ENCODE measurements around the gene RAD50.
"Not testable (repeated sequence)": the region's sequence is repeated elsewhere in the genome, so short reads cannot be mapped to it uniquely, and the experiment has no call there.

The RAD50 gene

GRCh38 chr5:132633587-132633986 is 76.8 kb downstream of the RAD50 start:
- not testable (repeated sequence) for DNase-seq (ENCODE audit: low read depth)

GRCh38 chr5:132635873-132636272 is 79.1 kb downstream of the RAD50 start:
- DNase-seq (ENCODE audit: low read depth), result no peak

DNA sequence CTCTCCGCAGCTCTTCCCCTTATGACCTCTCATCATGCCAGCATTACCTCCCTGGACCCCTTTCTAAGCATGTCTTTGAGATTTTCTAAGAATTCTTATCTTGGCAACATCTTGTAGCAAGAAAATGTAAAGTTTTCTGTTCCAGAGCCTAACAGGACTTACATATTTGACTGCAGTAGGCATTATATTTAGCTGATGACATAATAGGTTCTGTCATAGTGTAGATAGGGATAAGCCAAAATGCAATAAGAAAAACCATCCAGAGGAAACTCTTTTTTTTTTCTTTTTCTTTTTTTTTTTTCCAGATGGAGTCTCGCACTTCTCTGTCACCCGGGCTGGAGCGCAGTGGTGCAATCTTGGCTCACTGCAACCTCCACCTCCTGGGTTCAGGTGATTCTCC is 80.5 kb downstream of the RAD50 start:
- DNase-seq (ENCODE audit: low read depth), result no peak

GRCh38 chr5:132639706-132640130 is 82.9 kb downstream of the RAD50 start:
- no peak for DNase-seq (ENCODE audit: low read depth)

DNA sequence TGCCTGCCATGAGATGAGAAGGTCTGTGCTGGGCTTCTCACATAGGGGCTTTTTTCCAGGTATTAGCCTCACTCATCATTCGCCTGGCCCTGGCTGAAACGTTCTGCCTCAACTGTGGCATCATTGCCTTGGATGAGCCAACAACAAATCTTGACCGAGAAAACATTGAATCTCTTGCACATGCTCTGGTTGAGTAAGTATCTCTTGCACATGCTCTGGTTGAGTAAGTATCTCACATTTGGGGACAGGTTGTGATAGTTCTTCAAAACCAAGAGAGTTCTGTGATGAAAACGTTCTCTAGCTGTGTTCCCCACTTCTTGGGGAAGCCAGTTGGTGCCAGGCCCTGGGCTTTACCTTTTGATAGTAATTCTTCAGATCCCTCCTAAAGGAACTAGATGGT is 83.8 kb downstream of the RAD50 start:
- no peak for DNase-seq (ENCODE audit: low read depth)

DNA sequence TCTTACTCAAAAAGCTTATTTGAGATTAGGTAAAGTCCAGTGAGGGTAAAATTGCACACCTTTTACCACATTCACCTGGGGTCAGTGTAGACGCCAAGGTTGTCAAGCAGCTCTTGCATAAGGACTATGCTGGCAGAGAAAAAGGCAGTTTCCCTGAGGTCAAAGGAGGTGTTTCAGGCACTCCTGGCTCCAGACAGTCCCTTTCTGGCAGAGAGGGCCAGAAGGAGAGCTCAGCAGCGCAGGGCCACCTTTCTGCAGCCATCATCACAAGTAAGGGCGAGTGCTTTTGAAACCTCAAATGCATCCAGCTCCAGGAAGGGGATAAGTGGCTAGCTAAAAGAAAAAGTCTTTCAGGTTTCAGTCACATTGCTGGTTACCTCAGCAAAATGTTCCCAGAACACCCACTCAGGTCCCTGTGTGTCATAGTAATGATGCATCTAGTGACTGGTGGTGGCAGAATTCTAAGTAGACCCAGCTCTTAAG is 84.5 kb downstream of the RAD50 start:
- DNase-seq (ENCODE audit: low read depth), result no peak

- DNase-seq (ENCODE audit: low read depth), result no peak
Measured at GRCh38 chr5:132641841-132642240, 85.1 kb downstream of the RAD50 start.

DNA sequence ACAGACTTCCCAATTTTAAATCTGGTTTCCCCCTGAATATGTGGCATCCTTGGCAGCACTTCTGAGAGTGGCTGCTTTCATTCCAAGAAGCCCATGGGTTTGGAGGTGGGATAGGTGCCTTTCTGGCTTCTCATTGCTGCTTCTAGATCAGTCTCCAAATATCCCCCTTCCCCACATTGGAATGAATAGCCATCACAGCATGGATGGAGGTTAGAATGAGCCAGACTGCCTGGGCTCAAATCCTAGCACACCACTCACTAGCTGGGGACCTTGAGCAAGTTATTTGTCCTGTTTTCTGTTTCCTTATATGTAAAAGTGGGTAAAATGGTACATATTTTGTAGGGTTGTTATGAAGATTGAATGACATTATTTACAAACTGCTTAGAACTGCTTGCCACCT is 87.4 kb downstream of the RAD50 start:
- no peak for DNase-seq (ENCODE audit: low read depth)

- no peak for DNase-seq (ENCODE audit: low read depth)
Measured at GRCh38 chr5:132646583-132647266, 89.9 kb downstream of the RAD50 start.

DNA sequence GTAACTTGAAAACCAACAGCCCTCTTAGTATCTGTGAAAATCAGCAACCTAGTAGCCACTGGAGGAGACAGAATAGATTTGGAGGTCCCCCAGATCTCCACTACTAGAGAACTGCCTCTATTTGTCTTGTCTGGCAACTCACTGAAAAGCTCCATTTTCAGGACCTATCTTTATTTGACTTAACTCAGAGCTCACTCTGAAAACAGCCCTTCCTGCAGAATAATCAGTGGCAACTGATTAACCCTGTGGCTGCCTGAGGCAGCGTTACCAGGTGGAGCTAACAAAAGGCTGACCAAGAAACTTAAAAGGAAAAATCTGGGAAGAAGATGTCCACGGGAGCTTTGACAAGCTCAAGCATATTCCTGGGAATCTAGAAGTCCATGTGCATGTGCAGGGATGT is 90.7 kb downstream of the RAD50 start:
- DNase-seq (ENCODE audit: low read depth), result no peak

- no peak for DNase-seq (ENCODE audit: low read depth)
Measured at GRCh38 chr5:132648355-132648754, 91.6 kb downstream of the RAD50 start.

DNA sequence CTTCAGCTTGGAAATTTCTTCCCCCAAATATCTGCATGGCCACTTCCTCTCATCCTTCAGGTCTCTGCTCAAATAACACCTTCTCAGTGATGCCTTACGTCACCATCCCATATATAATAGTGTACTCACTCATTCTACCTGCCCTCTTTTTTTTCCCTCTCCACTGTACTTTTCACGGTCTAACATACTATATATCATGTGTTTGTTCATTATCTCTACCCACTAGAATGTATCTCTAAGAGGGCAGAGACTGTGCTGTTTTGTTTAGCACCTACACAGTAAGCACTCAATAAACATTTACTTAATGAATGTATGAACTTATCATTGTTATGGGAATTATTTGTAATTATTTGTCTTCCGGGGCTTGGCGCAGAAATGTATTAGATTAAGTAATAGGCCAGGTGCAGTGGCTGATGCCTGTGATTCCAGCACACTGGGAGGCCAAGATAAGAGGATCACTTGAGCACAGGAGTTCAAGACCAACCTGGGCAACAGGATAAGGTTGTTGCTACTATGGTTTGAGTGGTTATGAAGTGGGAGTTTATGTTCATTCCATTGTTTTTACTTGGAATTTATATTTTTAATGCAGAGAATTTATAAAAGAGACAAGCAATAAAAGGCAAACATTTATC is 95.2 kb downstream of the RAD50 start:
- no peak for DNase-seq (ENCODE audit: low read depth)

DNA sequence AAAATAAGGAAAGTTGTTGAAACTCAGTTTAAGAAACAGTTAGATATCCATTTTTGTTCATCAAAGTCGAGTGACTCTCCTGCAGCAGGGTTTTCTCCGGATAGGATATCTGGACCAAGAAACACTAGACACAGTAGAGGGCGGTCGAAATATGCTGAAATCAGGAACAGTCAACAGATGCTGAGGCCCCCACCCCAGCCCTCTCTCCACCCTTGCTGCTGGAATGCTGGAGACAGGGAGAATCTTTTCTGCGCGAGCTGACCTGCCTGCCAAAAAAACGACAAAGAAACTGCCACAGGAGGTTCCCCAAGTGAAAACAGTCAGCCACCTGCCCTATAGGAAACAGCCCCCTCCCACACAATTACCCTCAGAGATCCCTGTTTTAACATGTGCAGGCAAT is 96.9 kb downstream of the RAD50 start:
- no peak for DNase-seq (ENCODE audit: low read depth)

DNA sequence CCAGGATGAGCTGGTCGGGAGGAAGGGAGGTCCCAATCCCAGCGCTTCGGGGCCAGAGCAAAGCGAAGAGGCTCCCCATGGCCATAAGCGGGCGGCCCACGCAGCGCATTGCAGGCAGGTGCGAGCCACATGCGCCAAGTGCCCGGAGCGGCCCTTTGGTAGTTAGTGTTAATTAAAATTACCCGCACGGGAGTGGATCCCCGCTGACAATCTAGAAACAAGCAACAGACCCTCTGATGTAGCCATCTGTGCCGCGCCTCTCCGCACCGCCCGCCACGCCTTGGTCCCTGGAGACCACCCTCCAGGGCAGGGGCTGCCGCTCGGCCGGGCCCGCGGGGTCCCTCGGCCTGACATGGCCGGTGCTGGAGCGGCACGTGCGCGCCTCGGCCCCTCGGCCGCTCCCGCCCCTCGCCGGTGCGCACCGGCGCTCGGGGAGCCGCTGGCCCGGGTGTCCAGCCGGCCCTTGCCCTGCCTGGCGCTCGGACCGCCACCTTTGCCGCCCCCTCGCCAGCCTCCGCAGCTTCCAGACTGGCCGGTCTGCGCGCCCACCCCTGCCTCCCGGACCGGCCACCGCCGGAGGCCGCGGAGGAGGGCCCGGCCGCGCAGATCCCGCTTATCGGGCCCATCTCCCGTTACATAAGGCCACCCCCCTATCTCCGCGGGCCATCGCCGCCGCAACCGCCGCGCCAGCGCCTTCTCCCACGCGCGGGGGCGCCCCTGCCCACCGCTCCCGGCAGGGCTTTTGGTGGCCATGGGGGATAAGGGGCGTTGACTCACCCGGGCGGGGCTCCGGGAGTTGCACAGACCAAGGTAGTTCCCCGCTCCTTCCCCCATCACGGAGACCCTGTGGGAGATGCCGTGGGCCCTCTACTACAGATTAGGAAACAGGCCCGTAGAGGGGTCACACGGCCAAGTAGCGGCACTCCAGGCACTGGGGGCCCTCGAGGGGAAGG is 99.3 kb downstream of the RAD50 start:
- DNase-seq (ENCODE audit: low read depth), result no peak

GRCh38 chr5:132656774-132657355 is 100.1 kb downstream of the RAD50 start:
- DNase-seq (ENCODE audit: low read depth), result no peak

GRCh38 chr5:132657676-132658380 is 101.1 kb downstream of the RAD50 start, which contains the start of gene IL13:
IL13 (plus strand) TSS chr5:132658173; CDS start chr5:132658187, 14 bp downstream.
- no peak for DNase-seq (ENCODE audit: low read depth)

DNA sequence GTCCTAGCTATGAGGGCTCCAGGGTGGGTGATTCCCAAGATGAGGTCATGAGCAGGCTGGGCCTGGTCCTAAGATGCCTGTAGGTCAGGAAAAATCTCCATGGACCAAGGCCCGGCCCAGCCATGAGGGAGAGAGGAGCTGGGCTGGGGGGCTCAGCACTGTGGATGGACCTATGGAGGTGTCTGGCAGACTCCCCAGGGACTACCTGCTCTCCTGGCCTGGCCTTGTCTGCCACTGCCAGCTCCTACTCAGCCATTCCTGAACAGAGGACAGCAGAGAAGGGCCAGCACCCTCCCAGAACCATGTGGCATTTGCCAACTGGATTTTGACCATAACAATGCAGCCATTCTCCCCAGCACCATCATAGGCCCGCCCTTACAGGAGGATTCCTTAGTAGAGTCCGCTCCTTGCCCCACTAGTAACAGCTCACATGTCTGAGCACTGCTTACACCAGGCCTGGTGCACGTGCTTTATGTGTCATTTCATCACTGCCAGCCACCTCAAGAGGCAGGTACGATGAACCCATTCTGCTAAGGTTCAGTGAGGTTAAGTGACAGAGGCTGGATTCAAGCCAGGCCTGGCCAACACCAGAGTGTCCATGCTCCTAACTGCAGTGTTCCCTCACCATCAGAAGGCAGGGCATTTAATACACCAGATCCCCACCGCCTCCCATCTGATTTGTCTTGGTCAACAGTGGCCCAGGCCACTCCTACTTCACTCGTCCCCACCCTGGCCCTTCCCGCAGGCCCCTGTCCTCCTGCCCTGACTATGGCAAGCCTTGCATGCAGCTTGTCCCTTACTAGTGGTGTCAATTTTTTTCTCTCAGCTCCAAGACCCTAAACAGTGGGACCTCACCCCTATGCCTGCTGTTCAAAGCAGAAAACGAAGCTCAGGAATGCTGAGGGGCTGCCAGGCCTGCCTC is 101.9 kb downstream of the RAD50 start:
- no peak for DNase-seq (ENCODE audit: low read depth)

GRCh38 chr5:132659598-132660493 is 103.1 kb downstream of the RAD50 start:
- DNase-seq (ENCODE audit: low read depth), result no peak

DNA sequence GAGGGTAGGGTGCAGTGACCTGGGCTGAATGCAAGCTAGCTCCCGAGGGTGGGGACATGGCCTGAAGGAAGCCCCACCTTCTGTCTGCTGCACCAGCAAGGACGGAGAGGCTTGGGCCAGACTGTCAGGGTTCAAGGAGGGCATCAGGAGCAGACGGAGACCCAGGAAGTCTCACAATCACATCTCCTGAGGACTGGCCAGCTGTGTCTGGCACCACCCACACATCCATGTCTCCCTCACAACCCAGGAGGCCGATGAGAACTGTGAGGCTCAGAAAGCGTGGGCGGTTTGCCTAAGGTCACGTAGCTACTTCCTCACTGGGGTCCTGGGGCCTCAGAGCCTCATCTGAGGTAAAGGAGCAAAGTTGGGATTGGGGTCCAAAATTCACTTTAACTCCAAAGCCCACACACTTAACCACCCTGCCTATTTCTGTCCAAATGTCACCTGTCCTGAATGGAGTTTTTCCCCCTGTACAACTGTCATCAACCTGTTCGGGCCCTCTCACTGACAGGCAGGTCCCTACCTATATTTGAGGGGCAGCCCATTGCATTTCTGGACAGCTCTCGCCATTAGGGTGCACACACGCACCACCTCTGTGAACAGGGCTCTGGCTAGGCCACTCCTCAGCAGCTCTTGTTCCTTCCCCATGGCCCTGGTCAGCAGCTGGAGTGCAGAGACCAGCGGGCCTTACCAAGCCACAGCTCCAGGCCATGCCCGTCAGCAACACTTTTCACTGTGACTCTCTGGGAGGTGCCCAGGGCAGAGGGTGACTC is 104.6 kb downstream of the RAD50 start:
- no peak for DNase-seq (ENCODE audit: low read depth)

Data from CMK (cell line).